HepG2 (cell line): ENCODE measurements around the gene MLNR. TPM values are rescaled to one million over a fixed set of nuclear protein-coding genes. Genes with fewer than 3 reads are reported as not detected.

Source experiments
- ATAC-seq: fragments of 200-7000 bp; cut with Tn5 transposase; 3 replicates; pipeline ENCODE4 v1.9.1; 2020; ENCODE audit warnings: mild to moderate bottlenecking, moderate library complexity
- BruUV-seq: library from RNA; stranded (reverse); fragments of 400-500 nt; replicated peaks from 2 replicates; lab custom pipeline; 2021; lab: Mats Ljungman, UMichigan
- CTCF ChIA-PET: fragments of 300-600 bp; formaldehyde crosslinking; extraction: SDS; loops from one replicate; lab custom pipeline; 2021; ENCODE audit warnings: low total read pairs, inconsistent platforms, low intra/inter-chr PET ratio; lab: Yijun Ruan, JAX
- POLR2A ChIA-PET: fragments of 350-600 bp; sonication (Branson Sonifier 250); formaldehyde crosslinking; loops from one replicate; lab custom pipeline; 2020; ENCODE audit warnings: antibody characterized with exemption, inconsistent platforms; lab: Yijun Ruan, JAX
- DNase-seq: peaks from one replicate; pipeline ENCODE4 v3.0.0-alpha.2; 2015; ENCODE audit warnings: low spot score
- FAIRE-seq: peaks from 3 replicates; lab custom pipeline; 2011; peaks lifted over from hg19 to GRCh38; lab: Jason Lieb, UNC
- H2AFZ ChIP-seq: one replicate; pipeline ENCODE4 v1.6.1; 2011; ENCODE audit warnings: low read length, inconsistent platforms
- H3K27ac ChIP-seq: fragments of 300-600 bp; 3 replicates; pipeline ENCODE4 v1.8.0; 2011; ENCODE audit warnings: mixed run types, mild to moderate bottlenecking, mixed read lengths, low read length, inconsistent platforms; ENCODE audit not compliant: insufficient read depth; ENCODE audit errors: extremely low read length
- H3K27me3 ChIP-seq, 2 experiments: fragments of 200-600 bp in 1 of 2; 2 replicates in 1 of 2; 3 replicates in 1 of 2; pipeline versions ENCODE4 v1.6.0 to v1.8.0; 2011; ENCODE audit warnings: low read length in 2 of 2, mild to moderate bottlenecking in 2 of 2, moderate library complexity in 2 of 2, inconsistent platforms in 1 of 2; ENCODE audit not compliant: insufficient read depth in 2 of 2, control insufficient read depth in 1 of 2
- H3K36me3 ChIP-seq, 2 experiments: fragments of 200-600 bp in 1 of 2; replicated peaks in 1 of 2; 2 replicates in 1 of 2; 3 replicates in 1 of 2; pipeline versions ENCODE4 v1.5.1 to v1.8.0; 2011; ENCODE audit warnings: low read length in 2 of 2, inconsistent platforms in 1 of 2; ENCODE audit not compliant: insufficient read depth in 2 of 2, control insufficient read depth in 1 of 2
- H3K4me1 ChIP-seq: 2 replicates; pipeline ENCODE4 v1.5.1; 2012; ENCODE audit warnings: low read length, inconsistent platforms; ENCODE audit not compliant: insufficient read depth
- H3K4me2 ChIP-seq: 2 replicates; pipeline ENCODE4 v1.6.0; 2011; ENCODE audit warnings: low read depth, low read length, inconsistent platforms
- H3K4me3 ChIP-seq, 3 experiments: fragments of 200-600 bp in 1 of 3; sonication (generic), shearing (Covaris generic) in 1 of 3; replicated peaks in 1 of 3; 2 replicates each; pipeline ENCODE4 v1.5.1; 2011 to 2016; ENCODE audit warnings: low read length in 3 of 3, inconsistent platforms in 2 of 3, low read depth in 2 of 3, mild to moderate bottlenecking in 2 of 3, control low read depth in 1 of 3, mixed read lengths in 1 of 3; ENCODE audit not compliant: insufficient read depth in 1 of 3
- H3K79me2 ChIP-seq: one replicate; pipeline ENCODE4 v1.6.1; 2011; ENCODE audit warnings: low read length, inconsistent platforms; ENCODE audit not compliant: insufficient read depth
- H3K9ac ChIP-seq: 2 replicates; pipeline ENCODE4 v1.6.0; 2011; ENCODE audit warnings: mild to moderate bottlenecking, low read depth, low read length, inconsistent platforms; ENCODE audit not compliant: insufficient read depth
- H3K9me3 ChIP-seq: 2 replicates; pipeline ENCODE4 v1.5.1; 2012; ENCODE audit warnings: mild to moderate bottlenecking, low read length
- H4K20me1 ChIP-seq: 2 replicates; pipeline ENCODE4 v1.6.0; 2011; ENCODE audit warnings: inconsistent platforms, mild to moderate bottlenecking, low read length, moderate library complexity; ENCODE audit not compliant: insufficient read depth
- ARHGAP35 ChIP-seq: sonication (generic); formaldehyde crosslinking; IDR thresholded peaks from 2 replicates; pipeline ENCODE4 v1.9.0; 2022; ENCODE audit warnings: mild to moderate bottlenecking, inconsistent platforms, moderate library complexity, missing genetic modification reagents, borderline replicate concordance
- CEBPB ChIP-seq: IDR thresholded peaks from 2 replicates; pipeline ENCODE4 v1.6.1; 2011; ENCODE audit warnings: low read depth, low read length, improper control_type of control experiment, borderline replicate concordance
- CSRNP1 ChIP-seq: sonication (generic); formaldehyde crosslinking; IDR thresholded peaks from 2 replicates; pipeline ENCODE4 v1.8.1; 2023; ENCODE audit warnings: mild to moderate bottlenecking, missing genetic modification reagents
- ERF ChIP-seq: IDR thresholded peaks from 2 replicates; pipeline ENCODE4 v1.6.1; 2018; ENCODE audit warnings: missing biosample characterization, missing genetic modification reagents
- GABPB1 ChIP-seq: IDR thresholded peaks from 2 replicates; pipeline ENCODE4 v1.6.1; 2016; ENCODE audit warnings: mild to moderate bottlenecking, missing genetic modification reagents, moderate library complexity, missing compliant biosample characterization
- MIER3 ChIP-seq: IDR thresholded peaks from 2 replicates; pipeline ENCODE4 v1.6.1; 2016; ENCODE audit warnings: missing compliant biosample characterization, borderline replicate concordance
- NRL ChIP-seq: sonication (generic); formaldehyde crosslinking; IDR thresholded peaks from 2 replicates; pipeline ENCODE4 v1.5.0; 2020; ENCODE audit warnings: missing genetic modification reagents, mild to moderate bottlenecking, moderate library complexity, borderline replicate concordance
- ONECUT2 ChIP-seq: sonication (generic); formaldehyde crosslinking; IDR thresholded peaks from 2 replicates; pipeline ENCODE4 v1.4.0; 2020; ENCODE audit warnings: missing genetic modification reagents
- PBX2 ChIP-seq: IDR thresholded peaks from 2 replicates; pipeline ENCODE4 v1.6.1; 2016; ENCODE audit warnings: control low read depth
- RXRB ChIP-seq: IDR thresholded peaks from 2 replicates; pipeline ENCODE4 v1.6.1; 2016; ENCODE audit warnings: borderline replicate concordance, missing genetic modification reagents, missing compliant biosample characterization
- SALL1 ChIP-seq: sonication (generic); formaldehyde crosslinking; IDR thresholded peaks from 2 replicates; pipeline ENCODE4 v1.8.0; 2022; ENCODE audit warnings: mild to moderate bottlenecking, missing genetic modification reagents
- SMAD9 ChIP-seq: sonication (generic); formaldehyde crosslinking; IDR thresholded peaks from 2 replicates; pipeline ENCODE4 v1.5.1; 2020; ENCODE audit warnings: mild to moderate bottlenecking, missing genetic modification reagents
- ZNF263 ChIP-seq: sonication (generic); formaldehyde crosslinking; IDR thresholded peaks from 2 replicates; pipeline ENCODE4 v1.4.0; 2020; ENCODE audit warnings: missing genetic modification reagents
- ZNF367 ChIP-seq: sonication (generic); formaldehyde crosslinking; IDR thresholded peaks from 2 replicates; pipeline ENCODE4 v1.4.0; 2020; ENCODE audit warnings: missing genetic modification reagents, borderline replicate concordance
- ZNF430 ChIP-seq: sonication (generic); formaldehyde crosslinking; IDR thresholded peaks from 2 replicates; pipeline ENCODE4 v1.9.0; 2021; ENCODE audit warnings: mild to moderate bottlenecking, missing genetic modification reagents
- ZNF660 ChIP-seq: sonication (generic); formaldehyde crosslinking; IDR thresholded peaks from 2 replicates; pipeline ENCODE4 v1.5.1; 2020; ENCODE audit warnings: mild to moderate bottlenecking, low read depth, missing genetic modification reagents, borderline replicate concordance
- ZNF672 ChIP-seq: sonication (generic); formaldehyde crosslinking; IDR thresholded peaks from 2 replicates; pipeline ENCODE4 v1.8.1; 2022; ENCODE audit warnings: missing genetic modification reagents
- ZNF777 ChIP-seq: sonication (generic); formaldehyde crosslinking; IDR thresholded peaks from 2 replicates; pipeline ENCODE4 v1.4.0; 2020; ENCODE audit warnings: missing genetic modification reagents
- ZNF891 ChIP-seq: sonication (generic); formaldehyde crosslinking; IDR thresholded peaks from 2 replicates; pipeline ENCODE4 v1.5.0; 2020; ENCODE audit warnings: mild to moderate bottlenecking, missing genetic modification reagents
- WGBS: methylation state at CpG from one replicate; pipeline ENCODE4 v1.1.6; 2017; ENCODE audit warnings: low lambda C conversion rate; 5-methylcytosine and 5-hydroxymethylcytosine counted together
- in situ Hi-C: cut with HindIII; loops from 2 replicates; pipeline ENCODE4 v1.10.0; 2017; ENCODE audit warnings: low pct_unique_long_range_greater_than_20kb; ENCODE audit not compliant: extremely low pct_ligation_motif_present
- intact Hi-C: fragments of 100-400 bp; cut with micrococcal nuclease; formaldehyde crosslinking; loops from one replicate; pipeline ENCODE4 v1.10.0; 2022; ENCODE audit not compliant: unreplicated experiment
- polyA plus RNA-seq, 8 experiments: library from polyadenylated mRNA; depleted of rRNA in 3 of 8; stranded (reverse) in 7 of 8; unstranded in 1 of 8; fragments of >200 nt; fragmentation: Illumina TruSeq in 4 of 8; extraction: Trizol in 4 of 8; gene quantifications; 2 replicates each; pipeline versions ENCODE4 v1.2.1 to v1.2.3, GENCODE V29; 2011 to 2016; ENCODE audit warnings: low read depth in 4 of 8, missing spikeins in 1 of 8, mixed read lengths in 1 of 8; ENCODE audit not compliant: insufficient read depth in 1 of 8
- total RNA-seq, 5 experiments: library from RNA; depleted of rRNA; stranded (reverse); fragments of >200 nt; fragmentation: Illumina TruSeq; extraction: Trizol; gene quantifications; 2 replicates each; pipeline ENCODE4 v1.2.3, GENCODE V29; 2016; ENCODE audit warnings: low read depth in 1 of 5

Gene MLNR
- total and polyA plus RNA-seq, 2 of the 13 experiments (the other 11 are each of a cell fraction or from before 2014, with no cell fraction given): 0.46 TPM; not detected in 1

GRCh38 chr13:49219647-49220035 lies 497 bp upstream of the MLNR start (continued):
- TF ChIP-seq GABPB1 (CRISPR knock-in tag): no peak
- no peak for TF ChIP-seq CSRNP1
- no peak for TF ChIP-seq RXRB
- no peak for TF ChIP-seq CEBPB
- no peak for TF ChIP-seq ERF (CRISPR knock-in tag)
- TF ChIP-seq, all 625 proteins: peak for 10

GRCh38 chr13:49220856-49221589 lies 885 bp downstream of the MLNR start:
- no TSS peak for BruUV-seq
- CTCF ChIA-PET: no interaction called here
- TF ChIP-seq SMAD9 (CRISPR knock-in tag) (no peak), ZNF891 (CRISPR knock-in tag) (no peak), SALL1 (CRISPR knock-in tag) (no peak), ARHGAP35 (CRISPR knock-in tag) (no peak), ONECUT2 (CRISPR knock-in tag) (no peak), PBX2 (CRISPR knock-in tag) (no peak), ZNF672 (no peak), MIER3 (CRISPR knock-in tag) (no peak), ZNF430 (no peak), ZNF263 (no peak), ZNF367 (CRISPR knock-in tag) (no peak), ZNF777 (no peak), ZNF660 (CRISPR knock-in tag) (no peak), NRL (CRISPR knock-in tag) (no peak)
- H3K4me1 ChIP-seq: peaks cover 24% of the 10 kb centered on the region
- H3K4me2 ChIP-seq: no peak overlapping the region
- no peaks in the 10 kb centered on the region; a peak in 1 of 5 replicates for H3K27me3 ChIP-seq
- H3K36me3 ChIP-seq: no peaks in the 10 kb centered on the region
- H3K79me2 ChIP-seq: no peaks in the 10 kb centered on the region
- H4K20me1 ChIP-seq: no peaks in the 10 kb centered on the region
- H3K4me3 ChIP-seq: peak overlapping the region in 1 of 3 experiments; percentile 72; a peak in 2 of 6 replicates
- in situ Hi-C loops (no loop called here), intact Hi-C loops (no loop called here)
- WGBS: 96% methylated on average over 55 of the region's 73 CpGs
- no peak for FAIRE-seq
- POLR2A ChIA-PET: no interaction called here
- H3K9me3 ChIP-seq: no peaks in the 10 kb centered on the region
- H2AFZ ChIP-seq: no peak overlapping the region
- no peak for ATAC-seq
- DNase-seq: no peak
- no peak overlapping the region for H3K9ac ChIP-seq
- no peak overlapping the region for H3K27ac ChIP-seq
